K562 treated with DMSO at 1 percent for 48 hours (cell line): ENCODE results near the gene GJA1. TPM values are rescaled to one million over a fixed set of nuclear protein-coding genes. Genes with fewer than 3 reads are reported as not detected.

Experiments
- total RNA-seq: library from RNA; unstranded; fragments of 300-600 nt; gene quantifications from 2 replicates; pipeline ENCODE4 v1.2.3, GENCODE V29; 2022; ENCODE audit warnings: low replicate concordance; ENCODE audit errors: extremely low read depth

GJA1 gene
- not detected in 2 replicates for total RNA-seq

GRCh38 chr6:121435444-121436069, at the start of gene GJA1:
TSS of gene GJA1 (plus strand) at chr6:121435646. CDS start at chr6:121446848, 11,202 bp downstream.

Other genes starting within 250 kb of the GJA1 start
- not detected in 2 replicates for gene TBC1D32, start 101.2 kb upstream of the GJA1 start, total RNA-seq